K562 (cell line): ENCODE measurements around the gene GPR78. TPM values are rescaled to one million over a fixed set of nuclear protein-coding genes. Genes with fewer than 3 reads are reported as not detected.

Experiments used
- AFF1 ChIP-seq, 2 experiments: fragments of 450-650 bp; IDR thresholded peaks; 2 replicates each; pipeline ENCODE4 v1.6.1; 2018; ENCODE audit warnings: mild to moderate bottlenecking in 2 of 2, low read depth in 1 of 2; ENCODE audit not compliant: partially characterized antibody in 2 of 2
- CTCFL ChIP-seq: IDR thresholded peaks from 2 replicates; pipeline ENCODE4 v1.6.1; 2011; ENCODE audit warnings: borderline replicate concordance, low read depth, mild to moderate bottlenecking, moderate library complexity, low read length; ENCODE audit not compliant: insufficient read depth, poor library complexity, severe bottlenecking
- E2F8 ChIP-seq: fragments of 450-650 bp; IDR thresholded peaks from 2 replicates; pipeline ENCODE4 v1.7.1; 2018; ENCODE audit warnings: mild to moderate bottlenecking, low read depth; ENCODE audit not compliant: partially characterized antibody
- GTF2F1 ChIP-seq: IDR thresholded peaks from 2 replicates; pipeline ENCODE4 v1.6.1; 2011; ENCODE audit warnings: low read depth, low read length, improper control_type of control experiment
- MGA ChIP-seq: fragments of 450-650 bp; IDR thresholded peaks from 2 replicates; pipeline ENCODE4 v1.6.1; 2016; ENCODE audit warnings: mild to moderate bottlenecking, moderate library complexity
- PHF8 ChIP-seq: fragments of 200-600 bp; sonication (generic); IDR thresholded peaks from 2 replicates; pipeline ENCODE4 v1.6.1; 2012; ENCODE audit warnings: mixed run types, mild to moderate bottlenecking, inconsistent platforms, low read length, moderate library complexity, borderline replicate concordance
- polyA plus RNA-seq, 8 experiments: library from polyadenylated mRNA; depleted of rRNA in 4 of 8; stranded (reverse) in 5 of 8; unstranded in 3 of 8; fragments of >200 nt; fragmentation: Nextera tagmentation in 2 of 8; fragmentation: Illumina TruSeq in 1 of 8; extraction: Ambion mirVana in 2 of 8; extraction: Trizol in 1 of 8; gene quantifications; 2 replicates each; pipeline versions ENCODE4 v1.2.1 to v1.2.3, GENCODE V29; 2011 to 2014; ENCODE audit warnings: inconsistent platforms in 1 of 8, missing spikeins in 1 of 8
- total RNA-seq, 7 experiments: library from RNA; depleted of rRNA in 6 of 7; stranded (reverse); fragments of >200 nt in 6 of 7; fragmentation: Illumina TruSeq in 2 of 7; extraction: Trizol in 2 of 7; gene quantifications; 2 replicates each; pipeline versions ENCODE4 v1.2.1 to v1.2.3, GENCODE V29; 2011 to 2021; ENCODE audit warnings: low replicate concordance in 1 of 7

GPR78 gene
- total and polyA plus RNA-seq, 9 of the 15 experiments (the other 6 are each of a cell fraction or from before 2014, with no cell fraction given) = 0.04 to 0.13 (median 0.07) TPM; not detected in 4

- TF ChIP-seq AFF1 (IDR thresholded peaks at IDR 0.05; ENCODE audit: low read depth in 1 of 2, partially characterized antibody in 2 of 2) (no peak), CTCFL (no peak), PHF8 (no peak), GTF2F1 (no peak), E2F8 (no peak), MGA (no peak)
Measured at GRCh38 chr4:8536467-8536866, 43.7 kb upstream of the GPR78 start (continued).
